K562 (cell line): ENCODE measurements around the gene HMGB3. TPM values are rescaled to one million over a fixed set of nuclear protein-coding genes. Genes with fewer than 3 reads are reported as not detected.
A peak's percentile ranks its signal among the peaks of the same experiment; 100 is the strongest.

ENCODE experiments used
- ATAC-seq: fragments of 200-7000 bp; cut with Tn5 transposase; 3 replicates; pipeline ENCODE4 v1.9.1; 2020; ENCODE audit warnings: moderate library complexity
- BruUV-seq: library from RNA; stranded (reverse); fragments of 400-500 nt; replicated peaks from 2 replicates; lab custom pipeline; 2021; lab: Mats Ljungman, UMichigan
- CTCF ChIA-PET: fragments of 300-600 bp; formaldehyde crosslinking; extraction: SDS; loops from one replicate; lab custom pipeline; 2021; ENCODE audit warnings: low intra/inter-chr PET ratio; lab: Yijun Ruan, JAX
- POLR2A ChIA-PET: fragments of 300-600, 350-650 bp; sonication (Branson Sonifier 250); formaldehyde crosslinking; extraction: SDS; loops from one replicate; lab custom pipeline; 2021; ENCODE audit warnings: antibody characterized with exemption, inconsistent platforms; lab: Yijun Ruan, JAX
- DNase-seq, 4 experiments: peaks; one replicate each; pipeline versions ENCODE4 v3.0.0 to v3.0.0-alpha.2; 2011 to 2018; ENCODE audit warnings: low spot score in 3 of 4, mixed read lengths in 3 of 4; ENCODE audit errors: extremely low read depth in 1 of 4
- FAIRE-seq: peaks from 2 replicates; lab custom pipeline; 2011; peaks lifted over from hg19 to GRCh38; lab: Jason Lieb, UNC
- H2AFZ ChIP-seq: 2 replicates; pipeline ENCODE4 v1.6.0; 2011; ENCODE audit warnings: low read depth, low read length, control low read depth, inconsistent platforms
- H3K27ac ChIP-seq: fragments of 200-600 bp; 3 replicates; pipeline ENCODE4 v1.8.0; 2011; ENCODE audit warnings: low read depth, mild to moderate bottlenecking, control low read depth, inconsistent platforms, low read length, moderate library complexity, mixed read lengths; ENCODE audit errors: extremely low read depth
- H3K27me3 ChIP-seq, 2 experiments: fragments of 300-600 bp in 1 of 2; 2 replicates in 1 of 2; 3 replicates in 1 of 2; pipeline versions ENCODE4 v1.6.0 to v1.8.0; 2011; ENCODE audit warnings: inconsistent platforms in 2 of 2, low read length in 2 of 2, mild to moderate bottlenecking in 1 of 2, mixed read lengths in 1 of 2, moderate library complexity in 1 of 2; ENCODE audit not compliant: control insufficient read depth in 2 of 2, insufficient read depth in 2 of 2
- H3K36me3 ChIP-seq: fragments of 300-600 bp; 3 replicates; pipeline ENCODE4 v1.8.0; 2011; ENCODE audit warnings: mild to moderate bottlenecking, low read length, inconsistent platforms; ENCODE audit not compliant: control insufficient read depth, insufficient read depth
- H3K4me1 ChIP-seq, 2 experiments: fragments of 200-600 bp in 1 of 2; replicated peaks in 1 of 2; 2 replicates in 1 of 2; 3 replicates in 1 of 2; pipeline versions ENCODE4 v1.5.1 to v1.8.0; 2011; ENCODE audit warnings: inconsistent platforms in 2 of 2, low read length in 2 of 2, mild to moderate bottlenecking in 1 of 2, mixed read lengths in 1 of 2, moderate library complexity in 1 of 2; ENCODE audit not compliant: control insufficient read depth in 2 of 2, insufficient read depth in 2 of 2
- H3K4me2 ChIP-seq: 2 replicates; pipeline ENCODE4 v1.6.1; 2011; ENCODE audit warnings: low read length, control low read depth, inconsistent platforms, mixed read lengths; ENCODE audit not compliant: insufficient read depth
- H3K4me3 ChIP-seq: fragments of 200-600 bp; sonication (generic), shearing (Covaris generic); 2 replicates; pipeline ENCODE4 v1.5.1; 2016; ENCODE audit warnings: control low read depth, inconsistent platforms
- H3K79me2 ChIP-seq: fragments of 200-600 bp; 3 replicates; pipeline ENCODE4 v1.8.0; 2011; ENCODE audit warnings: low read length, inconsistent platforms; ENCODE audit not compliant: control insufficient read depth, insufficient read depth
- H3K9ac ChIP-seq, 2 experiments: 2 replicates each; pipeline versions ENCODE4 v1.6.0 to v1.6.1; 2011; ENCODE audit warnings: low read depth in 2 of 2, low read length in 2 of 2, control low read depth in 1 of 2, inconsistent platforms in 1 of 2, mild to moderate bottlenecking in 1 of 2, mixed read lengths in 1 of 2; ENCODE audit not compliant: insufficient read depth in 1 of 2
- H3K9me1 ChIP-seq: one replicate; pipeline ENCODE4 v1.6.0; 2011; ENCODE audit warnings: inconsistent platforms, mild to moderate bottlenecking, low read length, moderate library complexity; ENCODE audit not compliant: control insufficient read depth, insufficient read depth
- H3K9me3 ChIP-seq: replicated peaks from 2 replicates; pipeline ENCODE4 v1.5.1; 2011; ENCODE audit warnings: low read depth, low read length, inconsistent platforms; ENCODE audit not compliant: control insufficient read depth, insufficient read depth
- H4K20me1 ChIP-seq: replicated peaks from 2 replicates; pipeline ENCODE4 v1.6.1; 2011; ENCODE audit warnings: low read length, inconsistent platforms, mixed read lengths; ENCODE audit not compliant: control insufficient read depth, insufficient read depth
- CAMTA2 ChIP-seq: fragments of 250-450 bp; sonication (Bioruptor Pico); conservative IDR thresholded peaks from 2 replicates; pipeline ENCODE4 v1.5.1; 2022
- CBFA2T2 ChIP-seq: fragments of 450-650 bp; conservative IDR thresholded peaks from 2 replicates; pipeline ENCODE4 v1.6.1; 2017; ENCODE audit warnings: mild to moderate bottlenecking
- GABPA ChIP-seq: fragments of 200-800 bp; sonication (Bioruptor generic); conservative IDR thresholded peaks from 2 replicates; pipeline ENCODE4 v1.6.1; 2016; ENCODE audit warnings: low read depth, missing genetic modification characterization, missing compliant biosample characterization
- HNRNPH1 ChIP-seq: fragments of 200-400 bp; formaldehyde crosslinking; optimal IDR thresholded peaks from 2 replicates; pipeline ENCODE3; 2017; ENCODE audit warnings: low read depth, mild to moderate bottlenecking, low read length, moderate library complexity
- L3MBTL2 ChIP-seq: fragments of 450-650 bp; IDR thresholded peaks from 2 replicates; pipeline ENCODE4 v1.6.1; 2016; ENCODE audit warnings: mild to moderate bottlenecking, moderate library complexity
- MITF ChIP-seq: IDR thresholded peaks from 2 replicates; pipeline ENCODE4 v1.6.1; 2014; ENCODE audit warnings: antibody characterized with exemption
- RFX1 ChIP-seq: fragments of 450-650 bp; IDR thresholded peaks from 2 replicates; pipeline ENCODE4 v1.6.1; 2016; ENCODE audit warnings: mild to moderate bottlenecking, moderate library complexity
- SREBF2 ChIP-seq: sonication (generic); formaldehyde crosslinking; IDR thresholded peaks from 2 replicates; pipeline ENCODE4 v1.4.0; 2020; ENCODE audit warnings: mild to moderate bottlenecking, missing genetic modification reagents
- ZBED1 ChIP-seq: IDR thresholded peaks from 2 replicates; pipeline ENCODE4 v1.6.1; 2014
- ZBTB49 ChIP-seq: sonication (generic); formaldehyde crosslinking; IDR thresholded peaks from 2 replicates; pipeline ENCODE4 v1.8.0; 2022; ENCODE audit warnings: missing genetic modification reagents, mild to moderate bottlenecking, borderline replicate concordance
- ZNF175 ChIP-seq: fragments of 200-800 bp; sonication (Bioruptor generic); IDR thresholded peaks from 2 replicates; pipeline ENCODE4 v1.6.1; 2016; ENCODE audit warnings: low read depth, mild to moderate bottlenecking, missing genetic modification characterization, missing compliant biosample characterization
- WGBS: fragments of 100-300 bp; shearing (Covaris generic); methylation state at CpG from one replicate; pipeline ENCODE4 v1.1.6; 2016; ENCODE audit warnings: low coverage, mixed read lengths; ENCODE audit not compliant: insufficient coverage; ENCODE audit errors: missing lambda C conversion rate; 5-methylcytosine and 5-hydroxymethylcytosine counted together
- in situ Hi-C: fragments of 300-500 bp; cut with MboI; formaldehyde crosslinking; loops from 4 replicates; pipeline ENCODE4 v1.15.0; 2018; ENCODE audit warnings: inconsistent platforms, mixed read lengths
- intact Hi-C: fragments of 100-400 bp; cut with micrococcal nuclease; formaldehyde crosslinking; loops from 2 replicates; pipeline ENCODE4 v1.14.2; 2022
- polyA plus RNA-seq, 8 experiments: library from polyadenylated mRNA; depleted of rRNA in 4 of 8; stranded (reverse) in 5 of 8; unstranded in 3 of 8; fragments of >200 nt; fragmentation: Nextera tagmentation in 2 of 8; fragmentation: Illumina TruSeq in 1 of 8; extraction: Ambion mirVana in 2 of 8; extraction: Trizol in 1 of 8; gene quantifications; 2 replicates each; pipeline versions ENCODE4 v1.2.1 to v1.2.3, GENCODE V29; 2011 to 2014; ENCODE audit warnings: inconsistent platforms in 1 of 8, missing spikeins in 1 of 8
- total RNA-seq, 7 experiments: library from RNA; depleted of rRNA in 6 of 7; stranded (reverse); fragments of >200 nt in 6 of 7; fragmentation: Illumina TruSeq in 2 of 7; extraction: Trizol in 2 of 7; gene quantifications; 2 replicates each; pipeline versions ENCODE4 v1.2.1 to v1.2.3, GENCODE V29; 2011 to 2021; ENCODE audit warnings: low replicate concordance in 1 of 7
- TF ChIP-seq, protein P1 (sequence below): sonication (generic); formaldehyde crosslinking; IDR thresholded peaks from 2 replicates; pipeline ENCODE4 v1.8.1; 2023; ENCODE audit warnings: mild to moderate bottlenecking, missing genetic modification reagents, moderate library complexity
- TF ChIP-seq, protein P2 (sequence below): sonication (generic); formaldehyde crosslinking; IDR thresholded peaks from 2 replicates; pipeline ENCODE4 v1.5.0; 2020; ENCODE audit warnings: missing genetic modification reagents

Gene HMGB3
- total and polyA plus RNA-seq, 9 of the 15 experiments (the other 6 are each of a cell fraction or from before 2014, with no cell fraction given) = 36.7 to 168 (median 117) TPM

DNA sequence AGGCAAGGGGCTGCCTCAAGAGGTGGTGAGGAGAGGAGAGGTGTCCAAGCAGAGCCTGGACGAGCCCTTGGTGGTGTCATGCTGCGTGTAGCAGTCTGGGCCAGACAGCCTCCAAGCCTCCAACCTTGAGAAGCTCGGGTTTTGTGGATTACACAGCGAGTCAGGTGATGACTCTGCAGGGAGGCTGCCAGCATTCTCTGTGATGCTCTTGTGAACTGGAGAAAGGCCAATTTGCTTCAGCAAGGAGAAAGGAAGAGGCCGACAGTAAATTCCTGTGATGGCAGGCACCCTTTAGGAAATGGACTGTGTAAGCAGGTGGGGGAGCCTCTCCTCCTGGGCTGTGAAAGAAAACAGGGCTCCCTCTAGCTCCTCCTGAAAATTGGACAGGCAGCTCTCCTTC, 48.7 kb upstream of the HMGB3 start:
- TF ChIP-seq ZNF175 (peak; percentile 40; the same call in 1 of the 2 replicates), SREBF2 (CRISPR knock-in tag) (no peak), HNRNPH1 (no peak), ZBED1 (no peak), ZBTB49 (CRISPR knock-in tag) (no peak), RFX1 (no peak), CAMTA2 (CRISPR knock-in tag) (no peak), MITF (no peak), CBFA2T2 (no peak), L3MBTL2 (peak; percentile 26; the same call in 1 of the 2 replicates), GABPA (tag) (no peak)
- TF ChIP-seq, protein P1, sequence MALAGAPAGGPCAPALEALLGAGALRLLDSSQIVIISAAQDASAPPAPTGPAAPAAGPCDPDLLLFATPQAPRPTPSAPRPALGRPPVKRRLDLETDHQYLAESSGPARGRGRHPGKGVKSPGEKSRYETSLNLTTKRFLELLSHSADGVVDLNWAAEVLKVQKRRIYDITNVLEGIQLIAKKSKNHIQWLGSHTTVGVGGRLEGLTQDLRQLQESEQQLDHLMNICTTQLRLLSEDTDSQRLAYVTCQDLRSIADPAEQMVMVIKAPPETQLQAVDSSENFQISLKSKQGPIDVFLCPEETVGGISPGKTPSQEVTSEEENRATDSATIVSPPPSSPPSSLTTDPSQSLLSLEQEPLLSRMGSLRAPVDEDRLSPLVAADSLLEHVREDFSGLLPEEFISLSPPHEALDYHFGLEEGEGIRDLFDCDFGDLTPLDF (CRISPR knock-in tag) = no peak
- TF ChIP-seq, protein P2, sequence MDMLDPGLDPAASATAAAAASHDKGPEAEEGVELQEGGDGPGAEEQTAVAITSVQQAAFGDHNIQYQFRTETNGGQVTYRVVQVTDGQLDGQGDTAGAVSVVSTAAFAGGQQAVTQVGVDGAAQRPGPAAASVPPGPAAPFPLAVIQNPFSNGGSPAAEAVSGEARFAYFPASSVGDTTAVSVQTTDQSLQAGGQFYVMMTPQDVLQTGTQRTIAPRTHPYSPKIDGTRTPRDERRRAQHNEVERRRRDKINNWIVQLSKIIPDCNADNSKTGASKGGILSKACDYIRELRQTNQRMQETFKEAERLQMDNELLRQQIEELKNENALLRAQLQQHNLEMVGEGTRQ (CRISPR knock-in tag) = 0 out of 2 replicates have a peak, but pooled peaks have one; percentile 3
- TF ChIP-seq, all 486 proteins: peak for 3
- H3K4me1 ChIP-seq = peaks cover 0 to 9% of the 10 kb centered on the region in 2 experiments; a peak in 1 of 5 replicates
- H3K4me3 ChIP-seq = no peak overlapping the region
- H2AFZ ChIP-seq = peak overlapping the region; percentile 68; the same call in 1 of the 2 replicates
- DNase-seq = no peak
- intact Hi-C loops = no loop called here
- no peaks in the 10 kb centered on the region for H3K9me1 ChIP-seq
- in situ Hi-C loops = no loop called here
- no peak overlapping the region for H3K27ac ChIP-seq
- H3K79me2 ChIP-seq = no peaks in the 10 kb centered on the region
- H3K36me3 ChIP-seq = no peaks in the 10 kb centered on the region
- no TSS peak for BruUV-seq
- peak overlapping the region; percentile 25; the same call in 1 of the 2 replicates for H3K4me2 ChIP-seq
- H4K20me1 ChIP-seq = no peaks in the 10 kb centered on the region
- peak; percentile 80 for ATAC-seq
- no peak for FAIRE-seq
- H3K9ac ChIP-seq = no peak overlapping the region
- WGBS = 0% methylated on average over 1 of the region's 5 CpGs
- H3K9me3 ChIP-seq = no peaks in the 10 kb centered on the region
- ChIA-PET POLR2A (interaction anchor here (0.9 to 1.5 kb wide), 4 partner anchors 12 to 33 kb away, joined by 3 to 5 read pairs (median 3); no protein-coding TSS in a partner anchor), CTCF (no interaction called here)
- H3K27me3 ChIP-seq = no peaks in the 10 kb centered on the region
